A204.1 (cell line): ENCODE data around the gene ANKRD9.

Experiments
- FAIRE-seq: peaks from 2 replicates; lab custom pipeline; 2012; peaks lifted over from hg19 to GRCh38; lab: Jason Lieb, UNC

The ANKRD9 gene

GRCh38 chr14:102471921-102472790 lies 37.4 kb downstream of the ANKRD9 start:
- FAIRE-seq: no peak

- FAIRE-seq: no peak
Measured at GRCh38 chr14:102469261-102469660, 40.3 kb downstream of the ANKRD9 start.

GRCh38 chr14:102464846-102465341 lies 44.7 kb downstream of the ANKRD9 start:
- FAIRE-seq: no peak

GRCh38 chr14:102464006-102464405 lies 45.6 kb downstream of the ANKRD9 start:
- FAIRE-seq: no peak

GRCh38 chr14:102462391-102462790 lies 47.2 kb downstream of the ANKRD9 start:
- no peak for FAIRE-seq

GRCh38 chr14:102461490-102462338 lies 47.9 kb downstream of the ANKRD9 start:
- FAIRE-seq: no peak

- no peak for FAIRE-seq
Measured at GRCh38 chr14:102457509-102457908, 52.1 kb downstream of the ANKRD9 start.

GRCh38 chr14:102454711-102455110 lies 54.9 kb downstream of the ANKRD9 start:
- no peak for FAIRE-seq

GRCh38 chr14:102452302-102452701 lies 57.3 kb downstream of the ANKRD9 start:
- no peak for FAIRE-seq
